ENCODE data around the gene BLOC1S6.

Gene BLOC1S6, protein sequence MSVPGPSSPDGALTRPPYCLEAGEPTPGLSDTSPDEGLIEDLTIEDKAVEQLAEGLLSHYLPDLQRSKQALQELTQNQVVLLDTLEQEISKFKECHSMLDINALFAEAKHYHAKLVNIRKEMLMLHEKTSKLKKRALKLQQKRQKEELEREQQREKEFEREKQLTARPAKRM

DNA sequence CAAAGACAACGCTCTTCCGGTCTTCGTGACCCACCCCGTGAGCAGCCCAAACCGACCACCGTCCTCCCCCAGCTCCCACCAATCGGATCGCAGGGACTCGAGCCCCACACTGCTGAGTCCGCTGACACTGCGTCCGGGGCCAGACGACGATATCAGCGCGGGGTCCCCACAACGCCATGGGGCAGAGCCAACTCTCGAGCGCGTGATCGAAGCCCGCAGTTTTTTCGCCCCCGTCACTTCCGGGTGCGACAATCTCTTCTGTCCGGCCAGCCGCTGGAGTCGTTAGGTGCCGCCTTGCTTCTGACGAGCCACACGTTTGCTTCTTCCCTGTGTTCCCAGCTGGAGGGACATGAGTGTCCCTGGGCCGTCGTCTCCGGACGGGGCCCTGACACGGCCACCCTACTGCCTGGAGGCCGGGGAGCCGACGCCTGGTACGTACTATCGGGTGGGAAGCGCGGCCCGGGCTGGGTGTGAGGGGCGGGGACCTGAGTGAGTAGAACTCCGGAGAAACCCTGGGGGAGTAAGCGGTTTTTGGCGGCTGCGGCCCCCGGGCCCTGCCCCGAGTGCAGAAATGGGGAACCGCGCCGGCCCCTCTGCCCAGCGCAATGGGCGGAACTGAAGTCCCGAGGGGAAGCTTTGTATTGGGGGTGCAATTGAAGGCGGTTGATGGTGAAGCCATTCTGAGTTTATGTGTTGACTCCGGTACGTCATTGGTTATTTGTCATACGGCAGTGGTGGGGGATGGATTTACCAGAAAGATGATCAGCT, at the start of gene BLOC1S6:
BLOC1S6 (plus strand) TSS at position 285 of the 768 bp plus-strand sequence; CDS start at position 350, 65 bp downstream.
- TF ChIP-seq, protein P1, sequence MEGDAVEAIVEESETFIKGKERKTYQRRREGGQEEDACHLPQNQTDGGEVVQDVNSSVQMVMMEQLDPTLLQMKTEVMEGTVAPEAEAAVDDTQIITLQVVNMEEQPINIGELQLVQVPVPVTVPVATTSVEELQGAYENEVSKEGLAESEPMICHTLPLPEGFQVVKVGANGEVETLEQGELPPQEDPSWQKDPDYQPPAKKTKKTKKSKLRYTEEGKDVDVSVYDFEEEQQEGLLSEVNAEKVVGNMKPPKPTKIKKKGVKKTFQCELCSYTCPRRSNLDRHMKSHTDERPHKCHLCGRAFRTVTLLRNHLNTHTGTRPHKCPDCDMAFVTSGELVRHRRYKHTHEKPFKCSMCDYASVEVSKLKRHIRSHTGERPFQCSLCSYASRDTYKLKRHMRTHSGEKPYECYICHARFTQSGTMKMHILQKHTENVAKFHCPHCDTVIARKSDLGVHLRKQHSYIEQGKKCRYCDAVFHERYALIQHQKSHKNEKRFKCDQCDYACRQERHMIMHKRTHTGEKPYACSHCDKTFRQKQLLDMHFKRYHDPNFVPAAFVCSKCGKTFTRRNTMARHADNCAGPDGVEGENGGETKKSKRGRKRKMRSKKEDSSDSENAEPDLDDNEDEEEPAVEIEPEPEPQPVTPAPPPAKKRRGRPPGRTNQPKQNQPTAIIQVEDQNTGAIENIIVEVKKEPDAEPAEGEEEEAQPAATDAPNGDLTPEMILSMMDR (IDR thresholded peaks at IDR 0.05; ENCODE audit: insufficient read depth, low read length, missing control alignments), result no peak
- DNase-seq (ENCODE audit: low read depth, low spot score), result peak; percentile 52
- CTCF ChIA-PET, result interaction anchor here (0.8 to 5.9 kb wide), 17 partner anchors 10 to 387 kb away, joined by 3 to 52 read pairs (median 4); no protein-coding TSS in a partner anchor
- POLR2A ChIA-PET, result interaction anchor here (0.6 to 2.5 kb wide), 6 partner anchors 15 to 1041 kb away, joined by 3 to 13 read pairs (median 4); a partner anchor contains a TSS
- peak within 1 kb of the TSS; percentile 91 for H3K4me3 ChIP-seq (ENCODE audit: low read depth, low read length)

DNA sequence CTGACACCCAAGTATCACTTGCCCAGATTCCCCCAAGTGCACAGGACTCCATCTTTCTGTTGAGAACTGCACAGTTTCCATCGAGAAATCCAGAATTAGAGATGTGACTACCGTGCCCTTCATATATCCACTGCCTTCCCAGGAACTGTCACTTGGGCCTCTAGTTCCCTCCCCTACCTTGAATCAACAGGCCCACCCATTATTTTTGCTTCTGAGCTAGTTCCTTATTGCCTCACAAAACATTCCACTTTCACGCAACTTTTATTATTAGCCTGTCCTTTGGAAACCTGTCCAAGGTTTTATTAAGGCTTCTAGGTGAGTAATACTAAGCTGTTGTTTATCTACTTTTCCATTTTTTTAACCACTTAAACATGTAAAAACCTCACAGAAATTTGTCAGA, 47.5 kb upstream of the BLOC1S6 start:
- TF ChIP-seq, protein P1 (IDR thresholded peaks at IDR 0.05; ENCODE audit: insufficient read depth, low read length, missing control alignments), result no peak
- ChIA-PET CTCF (interaction anchor here (0.7 to 2.1 kb wide), 2 partner anchors 10 to 82 kb away, joined by 3 to 6 read pairs; no protein-coding TSS in a partner anchor), POLR2A (no interaction called here)
- no peak overlapping the region for H3K4me3 ChIP-seq (ENCODE audit: low read depth, low read length)
- DNase-seq (ENCODE audit: low read depth, low spot score), result no peak

DNA sequence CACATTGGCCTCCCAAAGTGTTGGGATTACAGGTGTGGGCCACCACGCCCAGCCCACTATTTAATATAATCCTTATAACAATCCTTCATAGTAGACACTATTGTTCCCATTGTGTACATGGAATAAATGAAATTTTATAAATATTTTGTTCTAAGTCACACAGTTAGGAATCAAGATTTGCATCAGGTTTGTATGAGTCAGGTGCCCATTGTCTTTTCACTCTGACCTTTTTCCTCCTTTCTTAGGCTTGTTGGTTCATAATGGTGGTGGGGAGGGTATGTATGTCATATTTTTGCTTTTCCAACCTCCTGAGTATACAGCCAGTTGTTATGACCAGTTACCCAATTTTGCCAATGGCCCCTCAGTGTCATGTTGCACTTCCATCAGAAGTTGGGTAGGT, 46.6 kb upstream of the BLOC1S6 start:
- TF ChIP-seq, protein P1 (IDR thresholded peaks at IDR 0.05; ENCODE audit: insufficient read depth, low read length, missing control alignments), result no peak
- CTCF ChIA-PET, result interaction anchor here (0.7 to 2.1 kb wide), 2 partner anchors 9 to 83 kb away, joined by 3 to 6 read pairs; no protein-coding TSS in a partner anchor
- POLR2A ChIA-PET, result no interaction called here
- no peak overlapping the region for H3K4me3 ChIP-seq (ENCODE audit: low read depth, low read length)
- no peak for DNase-seq (ENCODE audit: low read depth, low spot score)

DNA sequence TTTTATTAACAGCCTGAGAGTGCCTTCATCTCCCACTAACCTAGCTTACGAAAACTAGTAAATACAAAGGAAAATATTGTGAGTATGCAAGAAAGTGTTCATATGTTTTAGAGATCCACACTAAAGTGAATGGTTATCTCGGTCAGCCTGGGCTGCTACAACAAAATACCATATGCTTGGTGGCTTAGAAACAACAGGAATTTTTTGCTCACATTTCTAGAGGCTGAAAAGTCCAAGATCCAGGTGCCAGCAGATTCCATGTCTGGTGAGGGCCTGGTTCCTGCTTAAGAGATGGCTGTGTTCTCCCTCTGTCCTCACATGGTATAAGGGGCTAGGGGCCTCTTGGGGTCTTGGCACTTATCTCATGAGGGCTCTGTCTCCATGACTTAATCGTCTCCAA, 44.1 kb upstream of the BLOC1S6 start:
- ChIA-PET CTCF (interaction anchor here (0.6 kb wide), 1 partner anchor 47 kb away, joined by 3 read pairs; no protein-coding TSS in a partner anchor), POLR2A (no interaction called here)
- DNase-seq (ENCODE audit: low read depth, low spot score), result no peak
- no peak overlapping the region for H3K4me3 ChIP-seq (ENCODE audit: low read depth, low read length)
- TF ChIP-seq, protein P1 (IDR thresholded peaks at IDR 0.05; ENCODE audit: insufficient read depth, low read length, missing control alignments), result no peak

DNA sequence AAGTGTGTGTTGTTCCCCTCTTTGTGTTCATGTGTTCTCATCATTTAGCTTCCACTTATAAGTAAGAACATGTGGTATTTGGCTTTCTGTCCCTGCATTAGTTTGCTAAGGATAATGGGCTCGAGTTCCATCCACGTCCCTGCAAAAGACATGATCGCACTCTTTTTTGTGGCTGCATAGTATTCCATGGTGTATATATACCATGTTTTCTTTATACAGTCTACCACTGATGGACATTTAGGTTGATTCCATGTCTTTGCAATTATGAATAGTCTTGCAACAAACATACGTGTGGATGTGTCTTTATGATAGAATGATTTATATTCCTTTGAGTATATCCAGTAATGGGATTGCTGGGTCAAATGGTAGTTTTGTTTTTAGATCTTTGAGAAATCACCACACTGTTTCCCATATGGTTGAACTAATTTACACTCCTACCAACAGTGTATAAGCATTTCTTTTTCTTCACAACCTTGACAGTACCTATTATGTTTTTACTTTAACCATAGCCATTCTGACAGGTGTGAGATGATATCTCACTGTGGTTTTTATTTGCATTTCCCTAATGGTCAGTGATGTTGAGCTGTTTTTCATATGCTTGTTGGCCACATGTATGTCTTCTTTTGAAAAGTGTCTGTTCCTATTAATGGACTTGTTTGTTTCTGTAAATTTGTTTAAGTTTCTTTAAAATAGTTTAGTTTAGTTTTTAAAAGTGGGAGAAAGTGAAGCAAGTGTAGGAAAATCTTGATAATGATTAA, 42.7 kb upstream of the BLOC1S6 start:
- ChIA-PET CTCF (no interaction called here), POLR2A (no interaction called here)
- no peak overlapping the region for H3K4me3 ChIP-seq (ENCODE audit: low read depth, low read length)
- no peak for DNase-seq (ENCODE audit: low read depth, low spot score)
- TF ChIP-seq, protein P1 (IDR thresholded peaks at IDR 0.05; ENCODE audit: insufficient read depth, low read length, missing control alignments), result no peak
